ENCODE data around the gene CELF4.

CELF4 gene

DNA sequence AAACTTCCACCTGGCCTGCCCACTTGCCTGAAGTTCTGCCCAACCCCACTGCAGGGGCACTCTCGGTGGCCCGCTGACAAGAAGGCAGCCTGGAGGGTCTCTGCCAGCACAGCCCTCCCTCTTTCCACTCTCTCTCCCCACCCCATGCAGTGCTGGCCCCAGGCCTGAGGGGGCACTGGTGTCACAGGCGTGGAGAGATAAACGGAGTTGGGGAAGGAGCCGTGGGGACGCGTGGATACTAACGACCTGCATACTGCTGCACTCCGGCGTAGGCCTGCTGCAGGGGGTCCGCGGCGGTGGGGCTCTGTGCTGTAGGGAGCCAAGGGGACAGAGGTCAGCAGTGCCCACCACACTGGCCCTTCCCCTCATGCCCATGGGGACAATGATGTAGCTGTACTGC is 299.3 kb downstream of the CELF4 start:
- no peak for DNase-seq (ENCODE audit: low read depth in 3 of 3, low spot score in 1 of 3)

DNA sequence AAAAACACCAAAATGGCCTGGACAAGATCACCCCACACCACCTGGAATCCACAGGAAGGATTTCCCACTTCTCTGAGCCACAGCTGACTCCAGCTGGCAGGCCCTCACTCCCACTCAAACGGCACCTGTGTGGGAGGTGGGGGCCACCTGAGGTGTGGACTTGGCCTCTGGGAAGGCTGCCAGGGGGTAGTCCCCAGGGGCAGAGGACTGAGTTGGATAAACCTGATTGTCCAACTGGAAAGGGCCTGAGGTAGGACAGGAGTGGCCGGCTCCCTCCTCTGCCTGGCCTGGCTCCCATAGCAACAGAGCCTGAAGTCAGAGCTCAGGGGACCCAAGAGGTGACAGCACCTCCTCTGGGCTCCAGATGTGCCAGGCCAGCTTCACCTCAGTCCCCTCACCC is 300.2 kb downstream of the CELF4 start:
- DNase-seq (ENCODE audit: low read depth in 3 of 3, low spot score in 1 of 3): no peak

DNA sequence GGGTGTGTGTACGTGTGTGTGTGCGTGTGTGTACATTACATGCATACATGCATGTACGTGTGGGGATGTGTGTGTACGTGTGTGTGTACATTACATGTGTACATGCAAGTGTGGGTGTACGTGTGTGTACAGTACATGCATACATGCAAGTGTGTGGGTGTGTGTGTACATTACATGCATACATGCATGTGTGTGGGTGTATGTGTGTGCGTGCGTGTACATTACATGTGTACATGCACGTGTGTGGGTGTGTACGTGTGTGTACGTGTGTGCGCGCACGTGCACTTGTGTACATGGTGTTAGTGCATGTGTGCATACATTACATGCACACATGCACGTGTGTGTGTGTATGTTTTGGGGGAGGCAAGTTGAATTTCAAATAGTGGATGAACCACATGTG is 300.6 kb downstream of the CELF4 start:
- no peak for DNase-seq (ENCODE audit: low read depth in 3 of 3, low spot score in 1 of 3)

DNA sequence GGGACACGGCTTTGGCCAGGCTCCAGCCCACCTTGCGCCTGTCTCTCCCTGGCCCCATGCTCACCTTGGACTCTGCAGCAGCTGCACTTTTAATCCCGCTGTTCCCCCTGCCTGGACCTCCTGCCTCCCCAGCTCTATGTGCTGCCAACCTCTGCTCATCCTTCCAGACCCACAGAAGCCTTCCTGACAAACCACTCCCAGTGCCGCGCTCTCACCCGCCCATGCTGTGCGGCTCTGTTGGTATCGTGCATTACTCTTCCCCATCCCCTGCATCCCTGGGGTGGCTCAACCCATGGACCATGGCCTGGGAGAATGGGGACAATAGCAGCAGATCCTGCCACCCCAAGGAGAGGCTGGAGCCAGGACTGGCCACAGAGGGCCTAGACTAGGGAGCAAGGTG is 303.6 kb downstream of the CELF4 start:
- no peak for DNase-seq (ENCODE audit: low read depth in 3 of 3, low spot score in 1 of 3)

DNA sequence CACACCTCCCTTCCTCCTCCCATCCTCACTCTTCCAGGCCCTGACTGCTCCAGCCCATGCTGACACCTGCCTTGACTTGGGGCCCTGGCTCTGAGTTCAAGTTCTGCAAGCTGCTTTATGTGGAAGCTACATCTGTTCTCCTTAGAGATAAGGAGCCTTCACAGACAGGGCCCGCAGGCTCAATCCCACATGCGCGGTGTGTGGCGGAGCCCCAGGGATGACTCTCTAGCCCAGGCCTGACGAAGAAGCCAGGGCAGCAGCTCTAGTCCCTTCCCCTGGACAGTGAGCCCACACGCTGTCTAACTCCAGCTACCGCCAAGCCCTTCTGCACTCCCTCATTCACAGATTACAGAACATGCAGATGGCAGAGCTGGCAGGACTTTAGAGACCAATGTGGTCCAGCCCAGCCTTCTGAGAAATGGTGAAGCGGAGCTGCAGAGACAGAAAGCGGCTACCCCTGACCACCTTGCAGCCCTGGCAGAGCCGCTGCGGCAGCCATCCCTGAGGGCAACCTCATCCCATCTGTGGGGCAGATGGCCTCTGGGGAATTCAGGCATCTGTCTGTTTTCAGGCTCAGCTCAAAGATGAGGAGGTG is 304.3 kb downstream of the CELF4 start:
- DNase-seq (ENCODE audit: low read depth in 3 of 3, low spot score in 1 of 3): no peak

DNA sequence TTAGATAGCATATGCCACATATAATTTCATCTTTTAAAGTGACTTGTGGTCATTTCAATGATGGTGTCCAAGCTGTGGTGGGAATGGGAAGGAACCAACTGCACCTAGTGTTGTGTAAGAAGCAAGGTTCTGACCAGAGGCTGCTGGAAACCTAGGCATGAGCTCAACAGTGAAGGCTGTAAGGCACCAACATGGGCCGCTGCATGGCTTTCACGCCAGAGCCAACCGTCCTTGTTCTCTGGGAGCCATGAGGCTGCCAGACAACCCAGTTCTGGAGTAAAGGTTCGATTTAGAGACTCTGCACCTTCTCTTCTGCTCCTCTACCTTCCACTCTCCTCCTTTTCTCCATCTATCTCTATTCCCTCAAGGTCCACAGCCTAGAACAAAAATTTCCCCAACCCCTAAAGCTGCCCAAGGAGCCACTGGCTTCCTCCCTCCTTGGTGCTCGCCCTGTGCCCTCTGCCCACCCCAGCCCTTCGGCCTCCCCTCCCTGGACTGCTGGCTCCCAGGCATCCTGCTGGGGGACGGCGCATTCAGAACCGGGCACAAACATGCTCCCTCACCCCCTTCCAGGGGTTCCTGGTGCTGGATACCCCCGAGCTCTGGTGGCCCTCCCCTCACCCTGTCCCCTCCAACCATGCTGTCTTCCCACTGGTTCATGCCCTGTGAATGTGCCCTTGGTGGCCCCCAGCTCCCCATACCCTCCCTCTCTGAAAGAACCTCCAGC is 305.1 kb downstream of the CELF4 start:
- no peak for DNase-seq (ENCODE audit: low read depth in 3 of 3, low spot score in 1 of 3)

DNA sequence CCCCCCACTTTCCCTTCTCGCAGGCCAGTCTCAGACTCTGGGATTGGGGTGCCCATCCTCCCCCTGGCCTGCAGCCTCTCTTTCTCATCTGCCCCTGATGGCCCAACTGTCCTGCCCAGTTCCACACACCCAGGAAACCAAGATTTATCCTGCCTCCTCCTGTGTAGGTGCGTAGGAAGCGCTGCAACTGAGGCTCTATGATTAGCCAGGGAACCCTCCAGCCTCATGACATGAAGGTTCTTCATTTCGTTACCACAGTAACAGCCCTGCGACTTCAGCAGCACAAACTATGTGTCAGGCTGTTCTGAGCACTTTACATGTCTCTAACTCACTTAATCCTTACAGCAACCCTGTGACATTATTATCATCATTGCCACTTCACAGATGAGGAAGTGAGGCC is 305.9 kb downstream of the CELF4 start:
- no peak for DNase-seq (ENCODE audit: low read depth in 3 of 3, low spot score in 1 of 3)

DNA sequence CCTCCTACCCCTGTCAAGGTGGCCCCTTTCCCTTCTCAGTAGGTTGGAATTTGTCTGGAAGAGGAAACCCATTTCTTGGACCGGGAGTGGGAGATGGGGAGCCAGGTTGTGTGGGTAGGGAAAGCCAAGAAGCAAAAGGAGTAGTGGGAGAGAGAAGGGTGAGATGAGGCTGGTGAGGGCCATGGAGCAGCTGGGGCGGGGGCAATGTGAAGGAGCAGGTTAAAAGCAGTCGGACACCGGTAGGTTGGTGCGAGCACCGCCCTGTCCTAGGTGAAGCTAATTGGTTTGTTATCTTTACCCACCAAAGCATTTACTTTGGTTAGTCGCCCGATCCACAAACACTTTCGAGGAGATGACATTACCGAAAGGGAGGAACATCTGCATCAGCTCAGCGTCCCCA is 306.8 kb downstream of the CELF4 start:
- DNase-seq (ENCODE audit: low read depth in 3 of 3, low spot score in 1 of 3): no peak

DNA sequence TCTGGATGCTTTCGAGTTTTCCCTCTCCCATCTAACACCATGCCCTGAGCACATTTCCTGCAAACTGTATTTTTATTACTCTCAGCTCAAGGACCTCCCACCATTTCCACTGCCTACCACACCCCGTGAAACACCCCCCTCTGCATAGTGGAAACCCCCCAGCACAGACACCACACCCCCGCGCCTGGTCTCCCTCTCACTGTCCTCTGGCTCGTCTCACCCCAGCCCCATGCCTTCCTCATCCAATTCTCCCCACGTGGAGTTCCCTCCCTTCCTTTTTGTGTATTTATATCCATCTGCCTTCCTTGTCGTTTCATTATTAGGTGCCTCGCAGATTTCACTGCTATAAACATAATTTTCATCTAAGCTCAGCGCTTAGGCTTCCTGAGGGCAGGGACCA is 307.5 kb downstream of the CELF4 start:
- DNase-seq (ENCODE audit: low read depth in 3 of 3, low spot score in 1 of 3): no peak

DNA sequence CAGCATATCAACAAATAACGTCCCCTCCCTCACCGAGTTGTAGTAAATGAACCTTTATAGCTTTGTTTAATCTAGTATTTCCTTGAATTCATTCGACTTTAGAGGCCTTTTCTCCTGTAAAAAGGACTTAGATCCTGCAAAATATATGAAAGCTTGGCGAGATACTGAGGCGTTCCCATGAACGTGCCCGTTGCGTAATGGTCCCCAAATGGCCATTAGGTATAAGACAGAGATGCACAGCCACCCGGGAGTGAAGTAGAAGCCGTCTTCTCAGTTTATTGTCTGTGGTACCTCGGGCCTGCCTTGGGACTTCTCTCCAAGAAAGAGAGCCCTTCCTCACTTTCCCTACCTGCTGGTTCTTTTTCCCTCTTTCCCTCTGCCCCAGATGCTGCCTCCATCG is 310.6 kb downstream of the CELF4 start:
- DNase-seq (ENCODE audit: low read depth in 3 of 3, low spot score in 1 of 3): no peak

DNA sequence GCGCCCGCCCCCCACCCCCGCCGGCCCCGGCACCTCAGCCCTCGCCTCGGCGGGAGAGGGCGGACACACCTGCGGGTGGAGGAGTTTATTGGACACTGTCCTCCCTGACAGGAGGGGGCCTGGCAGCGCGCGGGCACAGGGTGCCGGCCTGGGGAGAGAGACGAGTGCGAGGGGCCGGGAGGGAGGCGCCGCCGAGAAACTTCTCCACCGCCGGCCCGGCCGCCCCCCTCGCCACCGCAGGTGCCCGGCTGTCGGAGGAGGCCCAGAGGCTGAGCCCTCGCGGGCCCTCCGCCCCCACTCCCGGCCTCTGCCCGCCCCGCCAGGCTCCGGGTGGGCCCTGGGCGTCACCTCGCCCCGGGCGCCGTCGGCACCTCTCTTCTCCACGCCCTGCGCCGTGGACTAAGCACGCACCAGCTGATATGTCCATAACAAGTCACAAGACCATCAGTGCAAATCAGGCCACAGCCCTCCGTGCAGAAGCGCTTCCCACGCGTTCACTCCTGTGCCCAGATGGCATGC is 311.3 kb downstream of the CELF4 start:
- DNase-seq (ENCODE audit: low read depth in 3 of 3, low spot score in 1 of 3): no peak

DNA sequence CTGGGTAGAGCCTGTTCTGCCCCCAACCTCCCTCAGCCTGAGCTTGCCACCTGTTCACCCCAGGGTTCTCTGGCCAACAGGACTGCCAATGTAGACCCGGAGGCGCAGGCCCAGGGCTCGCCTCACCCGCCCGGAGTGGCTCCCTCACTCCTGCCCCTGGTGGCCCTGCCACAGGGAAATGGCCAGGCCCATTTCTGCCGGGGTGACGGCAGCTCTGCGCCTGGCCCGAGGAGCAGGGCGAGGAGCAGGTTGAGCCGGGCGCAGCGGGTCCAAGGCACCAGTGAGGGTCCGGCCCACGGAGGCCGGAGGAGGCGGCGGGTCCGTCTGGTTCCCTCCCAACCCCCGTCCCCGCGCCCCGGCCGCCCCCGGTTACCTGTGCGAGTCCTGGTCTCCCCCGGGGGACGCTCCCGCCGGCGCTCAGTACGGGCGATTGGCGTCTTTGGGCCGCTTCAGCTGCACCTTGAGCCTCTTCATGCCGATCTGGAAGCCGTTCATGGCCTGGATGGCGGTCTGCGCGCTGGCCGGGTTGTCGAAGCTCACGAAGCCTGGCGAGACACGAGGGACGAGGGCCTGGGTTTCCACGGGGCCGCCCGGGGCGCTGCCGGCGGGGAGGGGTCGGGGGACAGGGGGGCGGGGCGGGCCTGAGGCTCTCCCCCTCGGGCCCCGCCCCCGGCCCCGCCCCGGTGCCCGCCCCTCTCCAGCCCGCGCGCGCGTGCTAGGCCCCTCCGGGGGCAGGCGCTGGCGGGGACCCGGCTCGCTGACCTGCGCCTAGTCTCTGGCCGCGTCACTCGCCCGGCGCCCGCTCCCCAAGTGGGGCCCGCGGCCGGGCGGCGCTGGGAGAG is 312.0 kb downstream of the CELF4 start:
- no peak for DNase-seq (ENCODE audit: low read depth in 3 of 3, low spot score in 1 of 3)

DNA sequence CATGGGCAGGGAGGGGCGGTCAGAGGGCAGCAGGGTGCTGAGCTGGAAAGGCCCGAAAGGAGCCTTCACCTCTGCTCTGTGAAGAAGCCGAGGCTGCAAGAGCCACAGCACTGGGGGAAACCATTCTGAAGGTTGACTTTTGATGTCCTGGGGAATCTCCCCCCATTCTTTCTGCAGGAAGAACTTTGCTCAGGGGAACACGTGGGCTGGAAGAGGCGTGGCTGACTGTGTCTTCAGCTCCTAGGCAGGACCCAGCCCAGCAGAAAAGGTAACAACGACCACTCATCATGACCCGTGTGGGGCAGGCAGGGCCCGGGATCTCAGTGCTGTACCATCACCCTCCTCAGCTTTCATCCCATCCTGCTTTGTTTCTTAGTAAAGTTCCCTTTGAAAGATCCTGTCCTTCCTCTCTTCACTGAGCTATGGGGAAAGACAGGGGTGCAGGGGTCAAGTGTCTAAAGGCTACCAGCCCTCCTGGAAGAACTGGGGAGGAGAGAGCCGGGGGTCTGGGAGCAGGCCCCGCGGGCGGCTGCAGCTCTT is 312.7 kb downstream of the CELF4 start:
- no peak for DNase-seq (ENCODE audit: low read depth in 3 of 3, low spot score in 1 of 3)

DNA sequence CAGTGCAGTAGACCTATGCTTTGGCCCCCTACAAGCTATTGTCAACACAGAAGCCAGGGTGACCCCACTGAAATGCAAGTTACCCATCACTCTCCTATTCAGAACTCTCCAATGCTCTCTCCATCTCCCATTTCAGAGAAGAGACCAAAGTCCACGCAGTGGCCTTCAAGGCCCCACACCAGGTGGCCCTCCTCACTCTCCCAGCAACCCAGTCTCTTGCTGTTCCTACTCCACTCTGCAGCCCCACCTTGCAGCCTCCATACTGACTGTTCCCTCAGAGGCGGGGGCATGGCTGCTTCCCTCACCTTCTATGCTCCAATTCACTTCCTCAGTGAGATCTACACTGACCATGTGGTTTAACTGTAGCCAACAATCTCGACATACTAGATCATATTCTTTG is 313.3 kb downstream of the CELF4 start:
- no peak for DNase-seq (ENCODE audit: low read depth in 3 of 3, low spot score in 1 of 3)

DNA sequence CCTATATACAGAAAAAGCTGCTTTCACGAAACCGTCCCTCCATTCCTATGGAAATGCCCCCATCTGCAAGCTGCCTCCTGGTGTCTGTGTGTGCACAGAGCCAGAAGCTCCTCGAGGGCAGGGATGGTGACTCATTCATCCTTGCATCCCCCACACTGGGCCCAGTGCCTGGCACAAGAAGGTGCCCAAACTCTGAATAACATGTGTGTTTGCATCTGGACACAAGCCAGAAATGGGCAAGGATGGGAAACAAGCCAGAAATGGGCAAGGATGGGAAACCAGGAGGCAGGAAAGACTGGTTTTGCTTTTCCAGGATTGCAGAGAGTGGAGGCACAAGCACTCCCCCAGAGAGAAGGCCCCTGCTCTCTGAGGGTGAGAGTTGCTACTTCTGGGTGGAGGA is 313.9 kb downstream of the CELF4 start:
- no peak for DNase-seq (ENCODE audit: low read depth in 3 of 3, low spot score in 1 of 3)

DNA sequence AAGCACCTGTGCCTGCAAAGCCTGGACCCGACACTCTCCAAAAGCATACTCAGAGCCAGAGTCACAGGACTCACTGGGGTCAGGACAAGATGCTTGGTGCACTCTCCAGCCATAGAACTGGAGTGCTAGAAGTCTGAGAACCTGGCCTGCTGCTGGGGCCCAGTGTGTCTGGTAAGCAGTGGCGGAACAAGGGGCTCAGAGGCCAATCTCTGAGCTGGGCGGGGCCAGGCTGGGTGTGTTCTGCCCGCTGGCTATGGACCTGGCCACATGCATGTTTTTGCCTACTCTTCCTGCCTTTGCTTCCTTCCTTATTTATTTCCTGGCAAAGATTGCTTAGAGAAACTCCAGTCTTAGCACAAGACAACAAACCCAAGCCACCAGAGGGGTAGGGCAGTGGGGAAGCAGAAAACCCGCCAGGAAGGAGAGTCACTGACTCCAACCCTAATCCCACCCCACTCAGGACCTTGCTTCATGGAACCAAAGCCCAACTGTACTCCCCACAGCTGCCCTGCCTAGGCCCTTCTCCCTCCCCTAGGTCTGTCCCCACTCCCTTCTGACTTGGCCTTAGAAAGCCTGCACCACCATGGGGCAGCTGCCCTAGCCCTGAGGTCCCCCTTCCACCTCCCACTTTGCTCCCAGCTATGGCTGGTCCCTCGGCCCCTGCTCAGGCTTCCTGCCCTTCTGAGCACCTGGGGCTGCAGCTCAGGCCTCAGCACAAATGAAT is 315.5 kb downstream of the CELF4 start:
- DNase-seq (ENCODE audit: low read depth in 3 of 3, low spot score in 1 of 3): no peak

DNA sequence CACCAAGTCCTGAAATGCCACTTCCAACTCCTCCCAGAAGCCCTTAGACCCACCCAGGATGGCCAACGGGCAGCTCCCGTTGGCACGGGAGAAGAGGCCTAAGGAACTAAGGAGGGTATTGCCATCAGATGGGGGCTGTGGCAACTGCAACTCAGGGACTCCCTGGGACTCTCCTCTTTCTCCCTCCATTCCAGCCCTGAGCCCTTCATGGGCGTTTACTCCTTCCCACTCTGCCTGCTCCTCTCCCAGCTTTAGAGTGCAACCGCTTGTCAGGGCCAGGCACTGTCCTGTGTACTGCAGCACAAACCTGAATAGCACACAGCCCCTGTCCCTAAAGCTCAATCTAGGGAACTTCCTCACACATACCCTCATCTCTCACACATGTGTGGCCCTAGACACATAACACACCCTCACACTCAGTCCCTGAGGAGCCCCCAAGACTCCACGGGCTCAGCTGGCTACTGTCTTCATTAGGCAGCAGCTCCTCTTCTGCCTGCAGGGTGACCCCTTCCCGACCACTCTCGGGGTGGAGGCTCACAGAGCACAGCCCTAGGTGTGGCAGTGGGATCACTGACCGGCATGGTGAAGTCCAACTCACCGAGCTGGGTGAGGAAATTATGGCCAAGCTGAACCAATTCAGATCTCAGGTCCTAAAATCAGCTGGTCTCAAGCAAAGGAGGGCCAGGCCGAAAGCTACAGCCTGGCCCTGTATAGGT is 316.3 kb downstream of the CELF4 start:
- no peak for DNase-seq (ENCODE audit: low read depth in 3 of 3, low spot score in 1 of 3)

DNA sequence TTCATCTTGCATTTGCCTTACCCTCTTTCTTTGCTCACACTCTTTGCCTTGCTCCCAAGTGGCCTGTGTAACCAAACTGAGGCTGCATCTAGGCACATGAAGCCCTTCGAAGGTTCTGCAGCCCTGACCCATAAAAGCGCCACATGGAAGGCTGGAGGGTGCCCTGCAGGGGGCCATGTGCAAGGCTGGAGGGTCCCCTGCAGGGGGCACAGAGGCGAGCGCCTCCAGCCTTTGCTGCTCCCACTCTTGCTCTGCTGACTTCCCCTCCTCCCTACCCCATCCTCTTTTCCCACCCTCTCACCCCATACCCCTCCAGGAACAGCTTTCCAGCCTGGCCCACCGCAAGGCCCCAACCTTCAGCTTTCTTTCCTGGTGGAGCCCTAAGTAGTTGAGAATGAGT is 317.3 kb downstream of the CELF4 start:
- no peak for DNase-seq (ENCODE audit: low read depth in 3 of 3, low spot score in 1 of 3)

DNA sequence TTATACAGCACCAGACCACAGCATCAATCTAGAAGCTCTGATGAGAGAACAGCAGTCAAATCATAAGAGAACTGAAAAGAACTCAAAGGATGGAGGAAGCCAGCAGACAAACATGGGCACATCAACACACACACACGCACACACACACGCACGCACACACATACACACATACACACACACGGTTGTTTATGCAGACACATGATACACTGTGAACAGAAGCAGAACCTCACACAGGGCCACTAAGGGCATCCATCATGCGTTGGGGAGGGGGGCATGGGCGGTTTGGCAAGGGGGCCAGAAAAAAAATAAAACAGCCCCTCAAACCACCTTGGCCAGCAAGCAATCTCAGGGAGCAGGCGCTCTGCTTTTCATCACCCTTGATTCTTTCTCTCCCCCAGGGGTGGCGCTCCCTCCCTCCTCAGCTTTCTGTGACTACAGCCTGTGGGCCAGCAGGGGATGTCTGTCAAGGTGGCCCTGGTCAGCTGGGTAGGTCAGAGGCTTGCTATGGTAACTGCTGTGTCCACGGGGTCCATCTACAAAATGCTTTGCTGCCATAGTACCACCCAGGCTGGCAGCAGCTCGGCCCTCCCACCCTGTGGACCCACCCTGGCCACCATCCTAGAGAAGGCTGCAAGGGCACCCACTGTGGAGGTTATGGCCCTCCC is 318.0 kb downstream of the CELF4 start:
- no peak for DNase-seq (ENCODE audit: low read depth in 3 of 3, low spot score in 1 of 3)

DNA sequence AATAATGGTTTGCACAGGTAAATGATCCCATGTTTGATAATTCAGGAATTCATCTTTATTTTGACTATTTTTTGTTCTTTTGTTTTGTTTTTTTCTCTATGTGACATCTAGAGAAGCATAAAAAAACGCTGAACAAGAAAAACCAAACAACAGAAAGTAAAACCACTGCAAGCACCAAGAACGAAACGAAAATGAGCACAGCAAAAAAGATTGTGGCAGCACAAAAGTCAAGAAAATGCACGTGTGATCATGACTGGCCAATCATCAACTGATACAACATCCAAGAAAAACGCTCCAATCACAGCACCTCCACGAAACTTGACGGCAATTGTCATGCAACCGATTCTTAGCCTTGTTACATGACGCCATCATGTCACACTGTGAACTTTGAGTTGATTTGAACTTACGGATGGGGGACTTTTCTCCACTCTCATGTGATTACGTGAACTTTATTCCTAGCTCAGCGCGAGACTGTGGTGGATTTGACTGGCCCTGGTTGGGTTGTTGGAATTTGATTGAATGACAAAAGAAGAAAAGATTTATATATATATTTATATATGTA is 318.7 kb downstream of the CELF4 start:
- no peak for DNase-seq (ENCODE audit: low read depth in 3 of 3, low spot score in 1 of 3)

Measured in stimulated activated CD4-positive, alpha-beta T cell treated with anti-CD3 and anti-CD28 coated beads, TNF-alpha, amount 100 ng/mL, for 1 hour (primary cell).